Measurements from ENCODE around the gene ATP8B1.

The ATP8B1 gene

DNA sequence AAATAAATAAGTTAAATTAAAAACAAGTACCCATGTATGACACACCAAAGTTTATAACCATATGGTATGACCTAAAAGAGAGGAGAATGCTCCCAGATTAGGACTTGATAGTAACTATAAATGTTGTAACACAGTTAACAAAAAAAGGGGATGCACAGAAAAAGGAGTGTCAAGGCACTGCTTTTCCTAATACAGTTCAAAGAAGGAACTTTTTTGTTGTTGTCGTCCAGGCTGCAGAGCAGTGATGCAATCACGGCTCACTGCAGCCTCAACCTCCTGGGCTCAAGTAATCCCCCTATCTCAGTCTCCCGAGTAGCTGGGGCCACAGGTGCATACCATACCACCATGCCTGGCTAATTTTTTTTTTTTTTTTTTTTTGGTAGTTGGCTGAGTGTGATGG, 184.2 kb downstream of the ATP8B1 start:
- no peak for DNase-seq (ENCODE audit: low spot score)

DNA sequence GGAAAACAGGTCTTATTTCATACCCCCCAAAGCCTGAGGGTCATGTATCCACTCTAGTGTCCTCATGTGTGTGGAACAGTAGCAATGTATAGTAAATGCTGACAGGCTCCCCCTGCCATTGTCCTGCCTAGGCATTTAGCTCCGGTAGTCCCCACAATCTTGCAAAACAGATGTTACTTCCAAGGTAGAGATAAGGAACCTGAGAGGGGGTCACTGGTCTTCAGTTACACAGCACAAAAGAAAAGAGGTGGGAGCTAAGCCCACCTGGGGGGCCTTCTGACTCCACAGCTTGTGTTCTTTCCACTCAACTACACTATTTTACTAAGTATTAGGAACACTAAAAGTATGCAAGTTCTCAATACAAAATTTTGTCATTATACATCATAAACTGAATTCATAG, 199.2 kb downstream of the ATP8B1 start:
- DNase-seq (ENCODE audit: low spot score), result no peak
